ENCODE data around the gene UQCC3. TPM values are rescaled to one million over a fixed set of nuclear protein-coding genes. Genes with fewer than 3 reads are reported as not detected.
"Not testable (repeated sequence)": the region's sequence is repeated elsewhere in the genome, so short reads cannot be mapped to it uniquely, and the experiment has no call there.

The UQCC3 gene
- polyA plus RNA-seq, 3 donors, result 3.3 to 7.9 (median 7.2) TPM

DNA sequence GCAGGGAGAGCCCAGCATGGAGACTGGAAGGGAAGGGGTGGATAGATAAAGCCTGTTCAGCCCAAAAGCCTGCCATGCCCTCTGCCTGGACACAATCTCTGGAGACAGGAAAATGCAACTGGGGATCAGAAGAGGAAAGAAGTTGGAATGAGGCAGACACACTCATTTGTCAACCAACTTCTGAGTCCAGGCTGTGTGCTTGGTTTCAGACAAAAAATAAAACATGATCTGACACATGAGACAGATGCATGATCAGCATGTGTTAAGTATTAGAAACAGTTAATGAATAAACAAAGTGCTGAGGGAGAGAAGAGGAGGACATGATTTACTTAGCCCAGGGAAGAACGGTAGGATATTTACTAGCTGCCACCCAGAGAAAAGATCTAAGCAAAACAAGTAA is 17.0 kb downstream of the UQCC3 start:
- peaks cover 5% of the 10 kb centered on the region for H3K4me1 Mint-ChIP-seq

DNA sequence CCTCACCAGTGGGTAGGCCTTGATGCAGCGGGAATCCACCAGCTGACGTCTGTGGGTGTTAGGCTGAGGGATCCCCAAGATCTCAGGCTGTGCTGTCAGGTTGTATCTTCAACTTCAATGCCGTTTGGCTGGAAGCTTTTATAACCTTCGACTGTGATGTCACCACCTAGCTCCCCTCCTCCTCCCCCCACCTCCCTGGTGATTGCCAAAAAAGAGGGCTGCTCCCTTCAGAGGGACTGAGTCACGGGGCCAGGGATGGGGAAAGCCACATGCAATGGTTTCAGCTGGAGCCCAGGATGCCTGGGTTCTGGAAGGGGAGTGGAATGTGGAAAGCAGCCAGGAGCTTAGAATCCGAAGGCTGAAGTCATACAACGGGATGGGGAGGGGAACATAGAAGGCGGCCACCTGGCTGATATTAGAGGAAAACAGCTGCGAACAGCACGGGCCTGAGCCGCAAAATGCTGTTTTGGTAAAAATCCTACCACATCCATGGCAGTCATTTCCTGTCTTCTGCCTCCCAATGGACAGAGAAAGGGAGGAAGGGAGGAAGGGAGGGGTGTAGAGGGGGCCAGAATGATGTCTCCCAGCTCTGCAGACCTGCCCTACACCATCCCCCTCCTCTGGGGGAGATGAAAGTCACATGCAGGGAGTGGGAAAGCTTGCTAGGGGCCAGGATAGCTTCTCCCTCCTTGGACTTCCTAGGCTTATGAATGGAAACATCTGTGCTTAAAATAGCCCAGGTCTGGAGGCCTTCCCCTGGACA is 18.1 kb downstream of the UQCC3 start, which contains the start of gene LRRN4CL:
Gene LRRN4CL (minus strand): TSS at position 110 of the 763 bp plus-strand sequence. CDS start 1,022 bp downstream, outside the sequence.
- no peak for DNase-seq
- Histone ChIP-seq H3K4me2 (replicated peaks; ENCODE audit: extremely low read depth, low read length, poor library complexity, severe bottlenecking) (no peak within 1 kb of the TSS), H2AFZ (ENCODE audit: insufficient read depth, low read depth, low read length, poor library complexity, severe bottlenecking) (no peak within 1 kb of the TSS), H3K9ac (ENCODE audit: insufficient read depth, low read length, poor library complexity, severe bottlenecking) (no peak within 1 kb of the TSS), H4K20me1 (ENCODE audit: insufficient read depth, low read length) (no peaks in the 10 kb centered on the region), H3K27me3 (ENCODE audit: control insufficient read depth in 2 of 2, insufficient read depth in 2 of 2, low read length in 2 of 2) (peaks cover 9 to 26% of the 10 kb centered on the region in 2 donors), H3K4me3 (replicated peaks in 1 of 3; ENCODE audit: low read depth in 2 of 3, low read length in 3 of 3) (no peak within 1 kb of the TSS), H3K36me3 (replicated peaks in 1 of 2; ENCODE audit: control insufficient read depth in 1 of 2, insufficient read depth in 2 of 2, low read length in 2 of 2) (peaks cover 29 to 41% of the 10 kb centered on the region in 2 donors), H3K27ac (ENCODE audit: low read depth in 1 of 2, low read length in 2 of 2) (no peak within 1 kb of the TSS), H3K9me3 (replicated peaks in 1 of 2; ENCODE audit: control insufficient read depth in 1 of 2, insufficient read depth in 1 of 2, low read length in 2 of 2) (no peaks in the 10 kb centered on the region), H3K79me2 (ENCODE audit: insufficient read depth, low read length) (no peaks in the 10 kb centered on the region), H3K4me1 (ENCODE audit: control insufficient read depth in 1 of 2, insufficient read depth in 2 of 2, low read length in 2 of 2) (peaks cover 5 to 8% of the 10 kb centered on the region in 2 donors)
- H3K36me3 Mint-ChIP-seq, result peaks cover 43 to 56% of the 10 kb centered on the region in 2 donors
- peaks cover 5% of the 10 kb centered on the region for H3K4me1 Mint-ChIP-seq
- peaks cover 0 to 4% (median 0%) of the 10 kb centered on the region in 7 donors for H3K9me3 Mint-ChIP-seq
- peak within 1 kb of the TSS in 1 of 7 donors; percentile 31 for H3K27ac Mint-ChIP-seq
- intact Hi-C loops (cut with micrococcal nuclease), result loop anchor here (5.0 to 10.0 kb wide), 2 partner anchors 292 to 295 kb away; no protein-coding TSS in a partner anchor
- WGBS (ENCODE audit: insufficient coverage), result 78% methylated on average over 4 of the region's 11 CpGs
- peaks cover 26 to 32% (median 29%) of the 10 kb centered on the region in 3 donors for H3K27me3 Mint-ChIP-seq (ENCODE audit: low read depth in 3 of 3)
- peak within 1 kb of the TSS in 1 of 2 donors; percentile 63 for H3K4me3 Mint-ChIP-seq
- TF ChIP-seq, protein P1, sequence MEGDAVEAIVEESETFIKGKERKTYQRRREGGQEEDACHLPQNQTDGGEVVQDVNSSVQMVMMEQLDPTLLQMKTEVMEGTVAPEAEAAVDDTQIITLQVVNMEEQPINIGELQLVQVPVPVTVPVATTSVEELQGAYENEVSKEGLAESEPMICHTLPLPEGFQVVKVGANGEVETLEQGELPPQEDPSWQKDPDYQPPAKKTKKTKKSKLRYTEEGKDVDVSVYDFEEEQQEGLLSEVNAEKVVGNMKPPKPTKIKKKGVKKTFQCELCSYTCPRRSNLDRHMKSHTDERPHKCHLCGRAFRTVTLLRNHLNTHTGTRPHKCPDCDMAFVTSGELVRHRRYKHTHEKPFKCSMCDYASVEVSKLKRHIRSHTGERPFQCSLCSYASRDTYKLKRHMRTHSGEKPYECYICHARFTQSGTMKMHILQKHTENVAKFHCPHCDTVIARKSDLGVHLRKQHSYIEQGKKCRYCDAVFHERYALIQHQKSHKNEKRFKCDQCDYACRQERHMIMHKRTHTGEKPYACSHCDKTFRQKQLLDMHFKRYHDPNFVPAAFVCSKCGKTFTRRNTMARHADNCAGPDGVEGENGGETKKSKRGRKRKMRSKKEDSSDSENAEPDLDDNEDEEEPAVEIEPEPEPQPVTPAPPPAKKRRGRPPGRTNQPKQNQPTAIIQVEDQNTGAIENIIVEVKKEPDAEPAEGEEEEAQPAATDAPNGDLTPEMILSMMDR (IDR thresholded peaks at IDR 0.05), result no peak

More for the DNA sequence above, 17.0 kb downstream of the UQCC3 start:
- Mint-ChIP-seq H3K27ac (no peak overlapping the region), H3K27me3 (ENCODE audit: low read depth in 3 of 3) (peaks cover 25 to 32% (median 29%) of the 10 kb centered on the region in 3 donors), H3K4me3 (peak overlapping the region in 1 of 2 donors; percentile 63), H3K9me3 (peaks cover 0 to 4% (median 0%) of the 10 kb centered on the region in 7 donors), H3K36me3 (peaks cover 41 to 45% of the 10 kb centered on the region in 2 donors)
- Histone ChIP-seq H3K36me3 (replicated peaks in 1 of 2; ENCODE audit: control insufficient read depth in 1 of 2, insufficient read depth in 2 of 2, low read length in 2 of 2) (peaks cover 29 to 39% of the 10 kb centered on the region in 2 donors), H3K9me3 (replicated peaks in 1 of 2; ENCODE audit: control insufficient read depth in 1 of 2, insufficient read depth in 1 of 2, low read length in 2 of 2) (no peaks in the 10 kb centered on the region), H3K9ac (ENCODE audit: insufficient read depth, low read length, poor library complexity, severe bottlenecking) (no peak overlapping the region), H3K27me3 (ENCODE audit: control insufficient read depth in 2 of 2, insufficient read depth in 2 of 2, low read length in 2 of 2) (peaks cover 9 to 26% of the 10 kb centered on the region in 2 donors), H3K4me3 (replicated peaks in 1 of 3; ENCODE audit: low read depth in 2 of 3, low read length in 3 of 3) (no peak overlapping the region), H3K79me2 (ENCODE audit: insufficient read depth, low read length) (no peaks in the 10 kb centered on the region), H3K27ac (ENCODE audit: low read depth in 1 of 2, low read length in 2 of 2) (no peak overlapping the region), H4K20me1 (ENCODE audit: insufficient read depth, low read length) (no peaks in the 10 kb centered on the region), H2AFZ (ENCODE audit: insufficient read depth, low read depth, low read length, poor library complexity, severe bottlenecking) (peak overlapping the region; percentile 72), H3K4me2 (replicated peaks; ENCODE audit: extremely low read depth, low read length, poor library complexity, severe bottlenecking) (no peak overlapping the region), H3K4me1 (ENCODE audit: control insufficient read depth in 1 of 2, insufficient read depth in 2 of 2, low read length in 2 of 2) (peaks cover 5 to 8% of the 10 kb centered on the region in 2 donors)
- WGBS (ENCODE audit: insufficient coverage), result no CpG with 5 or more reads among the region's 1 CpG
- intact Hi-C loops (cut with micrococcal nuclease), result loop anchor here in 1 of 2 donors (5.0 kb wide), 1 partner anchor 291 kb away; no protein-coding TSS in a partner anchor
- DNase-seq, result no peak
- TF ChIP-seq, protein P1 (IDR thresholded peaks at IDR 0.05), result no peak

DNA sequence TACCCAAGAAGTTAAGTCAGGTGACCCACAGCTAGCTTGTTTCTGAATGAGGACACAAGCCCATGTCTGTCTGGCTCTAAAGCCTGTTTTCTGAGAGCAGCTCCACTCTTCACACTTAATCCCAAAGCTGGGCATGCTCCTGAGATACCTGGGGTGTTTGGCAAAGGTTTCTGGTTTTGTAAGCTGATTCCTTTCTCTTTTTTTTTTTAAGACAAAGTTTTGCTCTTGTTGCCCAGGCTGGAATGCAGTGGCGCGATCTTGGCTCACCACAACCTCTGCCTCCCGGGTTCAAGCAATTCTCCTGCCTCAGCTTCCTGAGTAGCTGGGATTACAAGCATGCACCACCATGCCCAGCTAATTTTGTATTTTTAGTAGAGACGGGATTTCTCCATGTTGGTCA is 22.2 kb downstream of the UQCC3 start:
- not testable (repeated sequence) for H3K4me2 ChIP-seq (replicated peaks; ENCODE audit: extremely low read depth, low read length, poor library complexity, severe bottlenecking); H4K20me1 ChIP-seq (ENCODE audit: insufficient read depth, low read length); H3K27ac ChIP-seq (ENCODE audit: low read depth in 1 of 2, low read length in 2 of 2); H3K27ac Mint-ChIP-seq; H3K9me3 Mint-ChIP-seq; H3K4me1 Mint-ChIP-seq; H3K4me3 ChIP-seq (replicated peaks in 1 of 3; ENCODE audit: low read depth in 2 of 3, low read length in 3 of 3); H3K4me3 Mint-ChIP-seq; H3K9me3 ChIP-seq (replicated peaks in 1 of 2; ENCODE audit: control insufficient read depth in 1 of 2, insufficient read depth in 1 of 2, low read length in 2 of 2); H3K79me2 ChIP-seq (ENCODE audit: insufficient read depth, low read length); H3K9ac ChIP-seq (ENCODE audit: insufficient read depth, low read length, poor library complexity, severe bottlenecking); H3K4me1 ChIP-seq (ENCODE audit: control insufficient read depth in 1 of 2, insufficient read depth in 2 of 2, low read length in 2 of 2); H3K27me3 ChIP-seq (ENCODE audit: control insufficient read depth in 2 of 2, insufficient read depth in 2 of 2, low read length in 2 of 2); DNase-seq; H2AFZ ChIP-seq (ENCODE audit: insufficient read depth, low read depth, low read length, poor library complexity, severe bottlenecking)
- H3K36me3 ChIP-seq (replicated peaks in 1 of 2; ENCODE audit: control insufficient read depth in 1 of 2, insufficient read depth in 2 of 2, low read length in 2 of 2), result peaks cover 29 to 41% of the 10 kb centered on the region in 2 donors
- intact Hi-C loops (cut with micrococcal nuclease), result loop anchor here in 1 of 2 donors (10.0 kb wide), 1 partner anchor 299 kb away; no protein-coding TSS in a partner anchor
- Mint-ChIP-seq H3K36me3 (peaks cover 49 to 73% of the 10 kb centered on the region in 2 donors), H3K27me3 (ENCODE audit: low read depth in 3 of 3) (peaks cover 8 to 11% (median 10%) of the 10 kb centered on the region in 3 donors)
- no CpG with 5 or more reads among the region's 4 CpGs for WGBS (ENCODE audit: insufficient coverage)

Data from CD14-positive monocyte (primary cell).